Measurements from ENCODE around the gene IGSF21. TPM values are rescaled to one million over a fixed set of nuclear protein-coding genes. Genes with fewer than 3 reads are reported as not detected.

IGSF21 gene
- total and polyA plus RNA-seq, 2 experiments from 2014 or later = not detected

GRCh38 chr1:18354612-18355011 is 247.0 kb downstream of the IGSF21 start:
- Histone ChIP-seq H3K27ac (no peak overlapping the region), H3K4me2 (no peak overlapping the region), H3K36me3 (replicated peaks; ENCODE audit: insufficient read depth, low read depth) (no peaks in the 10 kb centered on the region), H4K20me1 (ENCODE audit: insufficient read depth, poor library complexity, severe bottlenecking) (no peaks in the 10 kb centered on the region), H3K4me1 (ENCODE audit: insufficient read depth) (no peaks in the 10 kb centered on the region), H3K9me2 (replicated peaks; ENCODE audit: insufficient read depth) (no peaks in the 10 kb centered on the region), H2AFZ (no peak overlapping the region), H3K27me3 (peaks cover 28% of the 10 kb centered on the region), H3K79me2 (no peaks in the 10 kb centered on the region), H3K4me3 (no peak overlapping the region), H3K9me3 (ENCODE audit: low read depth) (no peaks in the 10 kb centered on the region)
- no peak for DNase-seq (ENCODE audit: low spot score)
- TF ChIP-seq EZH2 (IDR thresholded peaks at IDR 0.05; ENCODE audit: borderline replicate concordance) (no peak), EZH2phosphoT487 (IDR thresholded peaks at IDR 0.05; ENCODE audit: low read depth, severe bottlenecking, unreplicated experiment) (no peak), CTCF (IDR thresholded peaks at IDR 0.05; ENCODE audit: poor library complexity) (no peak)
- WGBS (ENCODE audit: low lambda C conversion rate, missing lambda C conversion rate) = 30% methylated on average over 3 of the region's 3 CpGs

- DNase-seq (ENCODE audit: low spot score) = no peak
- 73% methylated on average over 9 of the region's 9 CpGs for WGBS (ENCODE audit: low lambda C conversion rate, missing lambda C conversion rate)
- no peak overlapping the region for H3K4me3 ChIP-seq
- H3K9me2 ChIP-seq (replicated peaks; ENCODE audit: insufficient read depth) = no peaks in the 10 kb centered on the region
- no peaks in the 10 kb centered on the region for H3K79me2 ChIP-seq
- H3K27ac ChIP-seq = no peak overlapping the region
- no peaks in the 10 kb centered on the region for H3K36me3 ChIP-seq (replicated peaks; ENCODE audit: insufficient read depth, low read depth)
- no peaks in the 10 kb centered on the region for H4K20me1 ChIP-seq (ENCODE audit: insufficient read depth, poor library complexity, severe bottlenecking)
- H3K9me3 ChIP-seq (ENCODE audit: low read depth) = no peaks in the 10 kb centered on the region
- TF ChIP-seq EZH2 (IDR thresholded peaks at IDR 0.05; ENCODE audit: borderline replicate concordance) (no peak), EZH2phosphoT487 (IDR thresholded peaks at IDR 0.05; ENCODE audit: low read depth, severe bottlenecking, unreplicated experiment) (no peak), CTCF (IDR thresholded peaks at IDR 0.05; ENCODE audit: poor library complexity) (no peak)
- H2AFZ ChIP-seq = no peak overlapping the region
- peaks cover 28% of the 10 kb centered on the region for H3K27me3 ChIP-seq
- H3K4me2 ChIP-seq = no peak overlapping the region
- no peaks in the 10 kb centered on the region for H3K4me1 ChIP-seq (ENCODE audit: insufficient read depth)
Observed at GRCh38 chr1:18357622-18358230, 250.1 kb downstream of the IGSF21 start.

GRCh38 chr1:18358600-18358999 is 251.0 kb downstream of the IGSF21 start:
- Histone ChIP-seq H3K4me1 (ENCODE audit: insufficient read depth) (no peaks in the 10 kb centered on the region), H3K27me3 (peaks cover 23% of the 10 kb centered on the region), H3K9me2 (replicated peaks; ENCODE audit: insufficient read depth) (no peaks in the 10 kb centered on the region), H3K36me3 (replicated peaks; ENCODE audit: insufficient read depth, low read depth) (no peaks in the 10 kb centered on the region), H4K20me1 (ENCODE audit: insufficient read depth, poor library complexity, severe bottlenecking) (no peaks in the 10 kb centered on the region), H3K79me2 (no peaks in the 10 kb centered on the region), H3K9me3 (ENCODE audit: low read depth) (no peaks in the 10 kb centered on the region), H3K27ac (no peak overlapping the region), H3K4me2 (no peak overlapping the region), H2AFZ (no peak overlapping the region), H3K4me3 (no peak overlapping the region)
- WGBS (ENCODE audit: low lambda C conversion rate, missing lambda C conversion rate) = 79% methylated on average over 1 of the region's 1 CpG
- DNase-seq (ENCODE audit: low spot score) = no peak
- no peak for TF ChIP-seq CTCF (IDR thresholded peaks at IDR 0.05; ENCODE audit: poor library complexity)
- no peak for TF ChIP-seq EZH2phosphoT487 (IDR thresholded peaks at IDR 0.05; ENCODE audit: low read depth, severe bottlenecking, unreplicated experiment)
- TF ChIP-seq EZH2 (IDR thresholded peaks at IDR 0.05; ENCODE audit: borderline replicate concordance) = no peak
